Islet precursor cell (in vitro differentiated cells): ENCODE data around the gene OBSCN.
A peak's percentile ranks its signal among the peaks of the same experiment; 100 is the strongest.

Source experiments
- DNase-seq: peaks from one replicate; pipeline ENCODE4 v3.0.0-alpha.2; 2018

OBSCN gene

DNA sequence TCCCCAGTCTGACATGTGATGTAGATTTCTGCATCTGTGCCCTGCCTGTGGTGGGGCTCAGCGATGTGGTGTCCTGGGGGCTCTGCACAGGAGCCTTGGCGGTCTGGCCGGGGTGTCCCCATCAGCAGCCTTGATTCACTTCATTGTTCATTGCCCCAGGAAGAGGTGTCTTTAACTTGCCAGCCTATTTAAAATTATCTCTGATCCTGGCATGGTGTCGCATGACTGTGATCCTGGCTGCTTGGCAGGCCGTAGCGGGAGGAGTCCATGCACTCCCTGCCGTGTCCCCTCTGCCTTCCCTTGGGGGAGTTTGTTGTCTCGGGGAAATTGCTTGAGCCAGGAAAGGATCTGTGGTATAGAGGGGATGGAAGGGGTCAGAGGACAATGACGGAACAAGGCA, 138.9 kb downstream of the OBSCN start:
- DNase-seq = peak; percentile 39

DNA sequence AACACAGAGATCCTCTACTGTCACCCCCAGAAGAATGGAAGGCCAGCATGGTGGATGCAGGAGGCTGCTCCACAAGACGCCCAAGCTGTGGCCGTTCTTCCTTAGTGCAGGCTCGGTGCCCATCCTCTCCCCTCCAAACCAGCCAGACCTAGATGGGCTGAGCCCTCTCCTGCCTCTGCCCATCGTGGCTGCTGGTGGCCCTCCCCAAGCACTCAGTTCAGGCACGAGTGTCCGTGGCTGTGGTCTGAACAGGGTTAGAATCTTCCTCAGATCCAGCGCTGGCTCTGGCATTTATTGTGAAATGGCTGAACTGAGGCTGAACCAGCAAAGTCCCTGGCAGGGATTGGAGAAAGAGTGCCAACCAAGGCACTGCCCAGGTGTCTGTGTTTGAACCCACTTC, 139.3 kb downstream of the OBSCN start:
- peak; percentile 39 for DNase-seq

DNA sequence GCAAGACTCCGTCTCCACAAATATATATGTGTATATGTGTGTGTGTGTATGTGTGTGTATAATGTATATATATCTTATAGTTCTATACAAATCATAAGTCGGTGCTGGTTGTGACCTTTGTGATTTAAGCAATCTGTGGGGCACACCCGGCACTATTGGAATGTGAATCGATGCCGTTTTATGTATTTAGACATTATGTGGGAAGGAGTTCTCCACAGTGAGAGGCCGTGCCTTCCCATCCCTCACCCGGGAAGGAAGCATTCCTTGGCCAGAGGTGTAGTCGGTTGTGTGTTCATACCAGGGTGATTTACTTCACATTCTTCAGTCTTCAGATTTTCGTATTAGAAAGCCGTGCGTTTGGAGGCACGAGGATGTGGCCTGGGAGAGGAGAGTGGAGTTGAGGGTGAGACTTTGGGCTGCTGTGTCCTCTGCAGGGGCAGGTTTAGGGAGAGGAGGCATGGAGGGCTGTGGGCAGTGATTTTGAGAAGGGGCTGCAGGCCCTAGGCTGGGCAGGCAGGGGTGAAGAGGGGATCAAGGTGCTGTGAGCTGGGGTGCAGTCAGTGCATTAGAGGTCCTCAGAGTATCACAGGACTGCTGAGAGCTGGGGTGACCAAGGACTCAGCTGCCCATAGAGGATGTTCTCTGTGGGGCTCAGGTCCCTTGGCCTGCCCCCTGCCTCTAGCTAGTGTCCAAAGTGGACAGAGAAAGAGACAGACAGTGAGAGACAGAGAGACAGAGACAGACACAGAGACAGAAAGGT, 141.0 kb downstream of the OBSCN start:
- DNase-seq = peak; percentile 36

DNA sequence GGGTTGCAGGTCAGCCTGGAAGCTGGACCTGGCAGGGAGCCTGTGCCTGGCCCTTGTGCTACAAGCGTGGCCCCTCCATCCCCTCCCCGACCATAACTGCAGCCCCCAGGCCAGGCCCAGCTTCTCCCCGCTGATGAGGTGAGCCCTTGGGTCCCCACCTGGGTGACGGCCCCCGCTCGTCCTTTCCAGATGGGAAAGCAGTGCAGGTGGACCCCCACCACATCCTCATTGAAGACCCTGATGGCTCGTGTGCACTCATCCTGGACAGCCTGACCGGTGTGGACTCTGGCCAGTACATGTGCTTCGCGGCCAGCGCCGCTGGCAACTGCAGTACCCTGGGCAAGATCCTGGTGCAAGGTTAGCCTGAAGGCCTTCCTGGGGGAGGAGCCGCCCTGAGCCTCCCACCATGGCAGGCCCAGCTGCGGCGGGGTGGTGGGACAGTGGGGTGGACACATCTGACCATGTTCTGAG, 141.9 kb downstream of the OBSCN start:
- DNase-seq = no peak

DNA sequence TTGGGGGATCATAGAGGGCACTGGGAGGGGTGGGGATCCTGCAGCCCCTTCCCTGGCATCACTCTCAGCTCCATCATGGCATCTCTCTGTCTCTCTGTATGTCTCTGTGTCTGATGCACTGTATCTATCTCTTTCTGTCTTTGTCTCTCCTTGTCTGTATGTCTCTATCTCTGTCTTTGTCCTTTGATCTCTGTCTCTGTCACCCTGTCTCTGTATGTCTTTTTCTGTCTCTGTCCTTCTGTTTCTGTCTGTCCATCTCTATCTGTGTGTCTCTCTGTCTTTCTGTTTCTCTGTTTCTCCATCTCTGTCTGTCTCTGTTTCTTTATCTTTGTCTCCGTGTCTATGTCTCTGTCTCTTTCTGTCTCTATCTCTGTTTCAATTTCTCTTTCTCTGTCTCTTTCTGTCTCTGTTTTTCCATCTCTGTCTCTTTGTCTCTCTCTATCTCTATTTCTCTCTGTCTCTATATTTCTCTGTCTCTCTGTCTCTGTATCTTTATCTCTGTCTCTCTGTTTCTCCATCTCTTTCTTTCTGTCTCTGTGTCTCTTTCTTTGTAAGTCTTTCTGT, 142.4 kb downstream of the OBSCN start:
- no peak for DNase-seq

DNA sequence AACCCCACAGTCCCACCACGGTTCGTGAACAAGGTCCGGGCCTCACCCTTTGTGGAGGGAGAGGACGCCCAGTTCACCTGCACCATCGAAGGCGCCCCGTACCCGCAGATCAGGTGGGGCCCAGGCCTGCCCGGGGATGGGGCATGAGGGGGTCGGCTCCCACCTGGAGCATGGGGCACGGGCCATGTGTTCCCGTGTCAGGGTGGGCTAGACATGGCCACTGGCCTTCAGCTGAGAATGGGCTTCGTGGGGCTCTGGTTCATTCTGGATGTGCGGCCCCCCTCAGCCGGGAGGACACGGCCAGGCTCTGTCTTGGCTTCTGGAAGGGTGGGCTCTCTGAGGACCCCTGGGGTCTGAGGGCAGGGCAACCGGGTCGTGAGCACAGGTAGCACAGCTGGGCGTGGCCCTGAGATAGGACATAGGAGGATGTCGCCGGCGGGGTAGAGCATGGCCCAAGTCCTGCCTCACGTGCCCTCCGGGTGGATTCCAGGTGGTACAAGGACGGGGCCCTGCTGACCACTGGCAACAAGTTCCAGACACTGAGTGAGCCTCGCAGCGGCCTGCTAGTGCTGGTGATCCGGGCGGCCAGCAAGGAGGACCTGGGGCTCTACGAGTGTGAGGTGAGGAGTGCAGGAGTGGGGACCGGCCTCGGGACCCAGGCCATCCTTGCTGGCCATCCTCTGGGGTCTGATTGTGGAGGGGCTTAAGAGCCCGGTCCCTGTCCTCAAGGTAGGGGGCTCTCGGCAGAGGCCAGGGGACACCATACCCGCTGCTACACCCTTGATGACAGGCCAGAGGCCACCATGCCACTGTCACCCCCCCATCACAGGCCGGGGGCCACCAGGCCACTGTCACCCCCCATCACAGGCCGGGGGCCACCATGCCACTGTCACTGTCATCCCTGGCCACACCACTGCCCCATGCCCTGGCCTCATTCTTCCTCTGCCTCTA, 143.3 kb downstream of the OBSCN start:
- DNase-seq = no peak

DNA sequence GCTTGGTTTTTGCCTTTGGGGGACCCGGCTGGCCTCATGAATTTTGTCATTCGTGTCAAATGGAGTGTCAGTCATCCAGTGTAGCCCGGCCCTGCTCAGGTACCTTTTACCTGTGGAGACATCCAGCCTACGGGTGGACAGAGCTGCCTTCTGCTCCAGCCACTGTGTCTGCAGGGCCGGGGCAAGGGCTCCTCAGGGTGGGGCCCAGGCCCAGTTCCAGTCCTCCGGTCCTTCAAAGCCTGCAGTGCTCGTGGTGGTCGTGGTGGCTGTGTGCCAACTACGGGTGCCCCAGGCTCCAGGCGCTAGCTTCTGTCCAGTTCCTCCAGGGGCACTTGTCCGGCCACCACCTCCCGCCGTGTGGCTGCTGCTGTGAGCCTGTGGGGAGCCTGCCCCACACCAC, 144.0 kb downstream of the OBSCN start:
- no peak for DNase-seq

DNA sequence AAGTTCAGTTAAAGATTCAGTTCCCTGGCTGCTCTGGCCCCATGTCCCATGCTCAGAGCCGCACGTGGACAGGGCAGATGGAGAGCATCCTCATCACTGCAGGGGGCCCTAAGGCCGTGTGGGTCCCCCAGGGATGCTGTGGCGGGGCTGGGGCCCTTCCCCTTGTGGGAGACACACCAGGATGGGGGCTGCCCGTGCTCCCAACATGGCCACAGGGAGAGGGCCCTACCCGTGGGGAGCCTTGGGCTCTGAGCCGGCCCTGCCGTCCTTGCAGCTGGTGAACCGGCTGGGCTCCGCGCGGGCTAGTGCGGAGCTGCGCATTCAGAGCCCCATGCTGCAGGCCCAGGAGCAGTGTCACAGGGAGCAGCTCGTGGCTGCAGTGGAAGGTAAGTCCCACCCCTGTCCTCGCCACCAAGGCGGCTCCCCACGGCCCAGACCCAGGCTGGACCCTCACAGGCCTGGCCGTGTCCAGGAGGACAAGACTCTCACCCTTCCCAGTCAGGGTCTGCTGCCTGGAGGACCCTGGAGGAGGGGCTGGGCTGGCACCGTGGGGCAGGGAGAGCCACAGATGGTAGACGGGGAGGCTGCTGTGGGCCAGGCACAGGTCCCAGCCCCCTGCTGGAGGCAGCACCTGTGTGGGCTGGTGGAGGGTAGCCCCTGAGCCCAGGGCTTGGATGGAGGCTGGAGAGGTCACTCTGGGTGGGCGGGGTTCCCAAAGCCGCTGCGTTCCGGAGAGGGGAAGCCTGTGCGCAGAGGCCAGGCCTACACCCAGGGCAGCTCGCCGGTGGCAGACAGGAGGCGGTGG, 145.0 kb downstream of the OBSCN start:
- DNase-seq = no peak

DNA sequence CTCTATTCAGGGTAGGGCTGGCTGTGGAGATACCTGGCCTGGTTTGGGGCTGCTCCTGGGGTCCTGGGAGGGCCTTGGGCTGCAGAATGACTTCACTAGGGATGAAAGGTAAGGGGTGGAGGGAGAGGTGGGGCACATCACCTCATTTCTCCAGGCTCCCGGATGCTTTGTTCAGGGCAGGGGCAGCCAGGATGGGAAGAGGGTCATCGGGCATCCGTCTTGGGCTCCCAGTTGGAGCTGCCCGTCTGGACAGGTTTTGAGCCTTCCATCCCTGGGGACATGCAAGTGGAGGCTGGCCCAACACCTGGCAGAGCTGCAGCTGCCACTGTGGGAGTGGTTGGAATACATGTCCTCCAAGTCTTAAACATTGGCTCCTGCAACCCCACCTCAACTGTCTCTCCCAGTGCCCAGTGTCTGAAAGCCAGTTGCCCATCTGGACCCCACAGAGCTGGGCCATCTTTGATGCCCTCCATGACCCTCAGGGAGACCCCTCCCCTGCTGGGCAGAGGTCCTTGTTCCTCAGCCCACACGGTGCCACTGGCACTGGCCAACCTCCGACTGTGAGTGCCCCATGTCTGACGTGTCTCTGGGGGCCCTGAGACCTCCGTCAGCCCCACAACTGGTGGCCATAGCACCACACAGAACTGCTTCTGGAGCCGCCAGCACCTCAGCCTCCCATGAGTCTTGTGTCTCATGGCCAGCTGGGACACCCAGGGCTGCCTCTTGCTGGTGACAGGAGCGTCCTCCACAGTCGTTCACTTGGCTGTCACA, 145.9 kb downstream of the OBSCN start:
- no peak for DNase-seq

DNA sequence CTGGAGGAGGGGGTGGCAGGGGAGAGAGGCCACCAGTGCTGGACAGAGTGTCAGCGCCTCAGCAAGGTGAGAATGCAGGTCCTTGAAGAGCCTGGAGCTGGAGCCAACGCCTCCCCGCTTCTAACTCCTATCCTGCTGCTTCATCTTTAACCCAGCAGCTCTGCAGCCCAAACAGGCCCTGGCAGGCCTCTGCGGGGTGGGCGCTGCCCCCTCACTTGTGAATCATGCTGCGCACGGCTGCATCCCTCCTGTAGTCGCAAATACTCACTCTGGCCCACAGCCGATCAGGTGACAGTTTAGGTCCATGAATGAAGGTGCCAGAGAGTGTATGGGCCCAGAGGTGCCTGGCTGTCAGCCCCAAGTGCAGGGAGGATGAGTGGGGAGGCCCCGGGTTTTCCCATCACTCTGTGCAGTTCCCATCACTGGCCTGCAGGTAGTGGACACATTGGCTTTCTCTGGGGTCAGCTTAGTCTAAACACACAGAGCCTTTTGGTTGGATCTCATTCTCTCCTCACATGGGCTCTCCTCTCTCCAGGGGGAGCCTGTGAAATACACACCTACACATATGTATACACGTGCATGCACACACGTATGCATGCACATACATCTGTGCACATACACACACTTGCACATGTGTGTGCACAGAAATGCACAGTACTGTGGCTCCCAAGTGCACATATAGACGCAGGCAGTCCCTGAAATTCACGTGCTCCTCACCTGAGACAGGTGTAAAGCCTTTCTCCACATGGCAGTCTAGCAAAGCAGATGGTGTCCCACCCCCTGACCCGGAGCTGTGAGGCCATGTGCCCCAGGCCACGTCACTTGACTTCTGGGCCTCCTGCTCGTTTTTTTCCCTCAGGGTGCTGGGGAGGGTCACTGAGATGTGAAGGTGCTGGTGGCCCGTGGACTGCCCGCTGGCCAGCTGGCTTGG, 146.8 kb downstream of the OBSCN start:
- DNase-seq = no peak

DNA sequence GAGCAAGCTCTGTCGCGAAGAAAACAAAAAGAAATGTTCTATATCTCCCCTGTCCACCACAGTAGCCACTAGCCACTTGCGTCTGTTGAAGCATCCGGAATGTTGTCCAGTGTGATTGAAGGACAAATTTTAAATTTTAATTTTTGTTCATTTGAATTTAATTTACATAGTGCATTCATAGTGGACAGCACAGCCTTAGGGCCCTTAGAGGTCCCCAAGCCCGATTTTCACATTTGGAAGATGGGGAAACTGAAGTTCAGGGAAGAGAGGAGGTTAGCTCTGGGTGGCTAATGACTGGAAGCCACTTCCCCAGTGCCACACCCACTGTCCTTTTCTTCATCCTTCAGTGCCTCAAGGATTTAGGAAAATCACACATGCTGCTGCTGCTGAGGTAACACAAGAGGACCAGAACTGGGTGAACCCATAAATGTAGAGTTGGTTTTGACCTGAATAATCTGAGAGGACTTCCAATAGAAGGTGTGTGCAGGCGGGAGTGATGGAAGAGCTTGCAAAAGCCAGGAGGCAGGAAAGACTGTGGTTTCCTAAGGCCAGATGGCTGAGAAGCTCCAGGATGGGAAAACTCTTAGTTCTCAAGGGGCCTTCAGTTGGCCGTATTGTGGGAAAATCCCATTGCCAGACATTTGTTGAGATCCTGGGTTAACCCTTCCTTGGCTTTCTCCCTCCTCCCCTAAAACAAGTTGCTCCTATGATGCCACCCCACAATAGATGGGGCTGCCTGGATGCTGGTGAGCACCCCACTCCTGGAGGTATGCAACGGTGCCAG, 149.2 kb downstream of the OBSCN start:
- DNase-seq = no peak

DNA sequence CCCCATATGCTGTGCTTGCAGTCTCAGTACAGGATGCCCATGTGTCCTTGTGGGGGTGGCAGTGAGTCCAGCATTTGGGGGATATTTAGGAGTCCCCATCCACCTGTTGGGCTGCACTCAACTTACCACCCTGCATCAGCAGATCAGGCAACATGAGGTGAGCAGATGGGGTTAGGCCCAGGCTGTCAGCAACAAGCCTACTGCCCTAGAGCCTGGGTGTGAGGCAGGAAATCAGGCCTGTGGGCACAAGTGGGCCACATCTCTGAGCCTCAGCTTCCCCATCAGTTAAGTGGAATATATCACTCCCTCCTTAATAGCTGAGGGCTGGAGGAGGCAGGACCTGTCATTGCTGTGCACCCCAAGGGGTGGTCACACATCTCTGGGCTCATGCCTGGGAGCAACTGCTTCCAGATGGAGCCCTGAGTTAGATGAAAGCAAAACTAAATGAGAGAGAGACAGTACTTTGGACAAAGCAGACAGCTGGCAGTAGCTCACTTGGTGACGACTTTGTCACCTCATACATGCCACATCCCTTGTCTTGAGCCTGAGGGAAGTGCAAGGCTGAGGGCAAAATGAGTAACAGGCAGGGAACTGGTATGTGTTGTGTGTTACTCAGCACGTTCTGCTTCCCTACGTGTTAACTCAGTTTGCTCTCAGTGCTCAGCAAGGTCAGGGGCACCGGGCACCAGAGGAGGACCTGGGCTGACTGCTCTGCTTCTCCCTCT, 150.4 kb downstream of the OBSCN start:
- DNase-seq = no peak

DNA sequence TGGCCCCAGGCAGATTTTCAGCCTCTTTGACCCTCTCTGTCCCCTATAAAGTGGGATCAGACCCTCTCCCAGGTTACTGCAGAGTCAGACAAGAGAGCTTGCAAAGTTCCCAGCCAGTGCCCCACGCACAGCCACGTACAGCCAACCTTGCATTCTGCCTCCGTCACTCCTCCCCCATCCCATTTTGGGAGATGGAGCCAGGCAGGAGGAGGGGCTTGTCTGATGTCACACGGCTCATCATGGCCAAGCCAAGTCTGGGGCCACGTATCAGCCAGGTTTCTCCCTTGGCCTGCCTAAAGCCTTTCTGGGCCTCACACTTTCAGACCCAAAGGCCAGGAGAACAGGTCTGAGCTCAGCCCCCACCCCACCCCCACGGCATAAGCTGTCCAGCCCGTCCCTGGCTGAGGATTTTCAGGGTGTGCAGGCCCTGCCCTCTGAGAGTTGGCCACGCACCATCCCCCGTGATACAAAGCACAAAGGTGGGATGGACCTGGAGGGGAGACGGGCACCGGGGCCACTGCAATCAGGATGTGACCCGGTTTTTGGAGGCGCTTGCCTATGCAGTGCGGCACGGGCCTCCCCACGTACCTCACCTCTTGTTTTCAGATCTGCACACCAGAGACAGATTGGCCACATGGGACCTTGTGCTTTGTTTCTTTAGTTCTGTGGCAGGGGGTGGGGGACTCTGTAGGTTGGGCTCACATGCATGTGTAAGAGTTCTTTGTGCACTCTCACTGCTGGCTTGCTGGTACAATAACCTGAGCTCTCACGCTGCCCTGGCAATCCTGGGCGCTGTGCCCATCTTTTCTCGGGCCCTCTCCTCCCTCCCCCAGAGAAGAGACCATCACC, 151.1 kb downstream of the OBSCN start:
- no peak for DNase-seq

DNA sequence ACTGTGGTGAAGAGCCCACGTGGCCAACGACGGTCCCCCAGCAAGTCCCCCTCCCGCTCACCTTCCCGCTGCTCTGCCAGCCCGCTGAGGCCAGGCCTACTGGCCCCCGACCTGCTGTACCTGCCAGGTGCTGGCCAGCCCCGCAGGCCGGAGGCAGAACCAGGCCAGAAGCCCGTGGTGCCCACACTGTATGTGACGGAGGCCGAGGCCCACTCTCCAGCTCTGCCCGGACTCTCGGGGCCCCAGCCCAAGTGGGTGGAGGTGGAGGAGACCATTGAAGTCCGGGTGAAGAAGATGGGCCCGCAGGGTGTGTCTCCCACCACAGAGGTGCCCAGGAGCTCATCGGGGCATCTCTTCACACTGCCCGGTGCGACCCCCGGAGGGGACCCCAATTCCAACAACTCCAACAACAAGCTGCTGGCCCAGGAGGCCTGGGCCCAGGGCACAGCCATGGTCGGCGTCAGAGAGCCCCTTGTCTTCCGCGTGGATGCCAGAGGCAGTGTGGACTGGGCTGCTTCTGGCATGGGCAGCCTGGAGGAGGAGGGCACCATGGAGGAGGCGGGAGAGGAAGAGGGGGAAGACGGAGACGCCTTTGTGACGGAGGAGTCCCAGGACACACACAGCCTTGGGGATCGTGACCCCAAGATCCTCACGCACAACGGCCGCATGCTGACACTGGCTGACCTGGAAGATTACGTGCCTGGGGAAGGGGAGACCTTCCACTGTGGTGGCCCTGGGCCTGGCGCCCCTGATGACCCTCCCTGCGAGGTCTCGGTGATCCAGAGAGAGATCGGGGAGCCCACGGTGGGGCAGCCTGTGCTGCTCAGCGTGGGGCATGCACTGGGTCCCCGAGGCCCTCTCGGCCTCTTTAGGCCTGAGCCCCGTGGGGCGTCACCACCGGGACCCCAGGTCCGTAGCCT, 152.0 kb downstream of the OBSCN start:
- no peak for DNase-seq

DNA sequence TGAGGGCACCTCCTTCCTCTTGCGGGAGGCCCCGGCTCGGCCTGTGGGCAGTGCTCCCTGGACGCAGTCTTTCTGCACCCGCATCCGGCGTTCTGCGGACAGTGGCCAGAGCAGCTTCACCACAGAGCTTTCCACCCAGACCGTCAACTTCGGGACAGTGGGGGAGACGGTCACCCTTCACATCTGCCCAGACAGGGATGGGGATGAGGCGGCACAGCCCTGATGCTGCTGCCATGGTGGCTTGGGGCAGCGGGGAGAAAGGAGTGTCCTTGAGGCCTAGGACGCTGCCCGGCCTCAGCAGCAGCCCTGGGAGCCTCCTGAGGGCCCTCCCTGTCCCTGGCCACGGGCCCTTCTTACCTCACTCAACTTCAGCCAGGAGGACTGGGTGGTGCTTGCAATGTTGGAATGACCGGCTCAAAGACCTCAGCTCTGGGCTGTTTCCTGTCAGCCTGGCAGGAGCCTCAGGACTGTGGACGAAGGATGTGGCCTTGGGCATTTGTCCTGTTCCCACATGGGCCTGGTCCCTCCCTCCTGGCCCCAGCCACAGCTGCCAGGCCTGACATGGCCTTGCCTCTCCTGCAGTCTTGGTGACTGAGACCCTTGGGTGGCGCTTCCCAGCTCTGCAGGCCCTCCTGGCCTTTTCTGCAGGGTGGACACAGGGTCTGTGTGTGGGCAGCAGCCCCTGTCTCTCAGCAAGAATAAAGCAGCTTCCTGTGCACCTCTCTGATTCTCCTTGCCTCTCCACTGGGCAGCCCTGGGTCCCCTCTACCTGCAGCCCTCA, 152.9 kb downstream of the OBSCN start:
- no peak for DNase-seq
